ENCODE measurements around the gene HDHD3.

Gene HDHD3

GRCh38 chr9:113345190-113345589 lies 31.6 kb downstream of the HDHD3 start:
- Histone ChIP-seq H3K27me3 (ENCODE audit: low read depth, low read length) (no peaks in the 10 kb centered on the region), H3K4me3 (ENCODE audit: low read depth in 1 of 2, low read length in 2 of 2) (no peak overlapping the region), H3K36me3 (ENCODE audit: control insufficient read depth in 1 of 2, insufficient read depth in 2 of 2, low read length in 2 of 2) (no peaks in the 10 kb centered on the region), H3K27ac (ENCODE audit: low read length) (no peak overlapping the region), H3K9me3 (ENCODE audit: control insufficient read depth in 1 of 2, low read length in 2 of 2) (no peaks in the 10 kb centered on the region), H3K4me1 (ENCODE audit: control insufficient read depth in 1 of 2, insufficient read depth in 2 of 2, low read length in 2 of 2) (peaks cover 0 to 24% of the 10 kb centered on the region in 2 donors)

- Histone ChIP-seq H3K4me1 (ENCODE audit: control insufficient read depth in 1 of 2, insufficient read depth in 2 of 2, low read length in 2 of 2) (peaks cover 0 to 23% of the 10 kb centered on the region in 2 donors), H3K27me3 (ENCODE audit: low read depth, low read length) (no peaks in the 10 kb centered on the region), H3K36me3 (ENCODE audit: control insufficient read depth in 1 of 2, insufficient read depth in 2 of 2, low read length in 2 of 2) (no peaks in the 10 kb centered on the region), H3K27ac (ENCODE audit: low read length) (no peak overlapping the region), H3K9me3 (ENCODE audit: control insufficient read depth in 1 of 2, low read length in 2 of 2) (no peaks in the 10 kb centered on the region), H3K4me3 (ENCODE audit: low read depth in 1 of 2, low read length in 2 of 2) (no peak overlapping the region)
Observed at GRCh38 chr9:113343732-113344231, 33.0 kb downstream of the HDHD3 start.

GRCh38 chr9:113341712-113342410 lies 34.9 kb downstream of the HDHD3 start:
- Histone ChIP-seq H3K36me3 (ENCODE audit: control insufficient read depth in 1 of 2, insufficient read depth in 2 of 2, low read length in 2 of 2) (no peaks in the 10 kb centered on the region), H3K4me1 (ENCODE audit: control insufficient read depth in 1 of 2, insufficient read depth in 2 of 2, low read length in 2 of 2) (peaks cover 0 to 25% of the 10 kb centered on the region in 2 donors), H3K4me3 (ENCODE audit: low read depth in 1 of 2, low read length in 2 of 2) (no peak overlapping the region), H3K27me3 (ENCODE audit: low read depth, low read length) (no peaks in the 10 kb centered on the region), H3K27ac (ENCODE audit: low read length) (no peak overlapping the region), H3K9me3 (ENCODE audit: control insufficient read depth in 1 of 2, low read length in 2 of 2) (no peaks in the 10 kb centered on the region)

GRCh38 chr9:113340011-113340699 lies 36.6 kb downstream of the HDHD3 start, which contains the start of gene WDR31:
Gene WDR31, minus strand, starts transcription at chr9:113340275. Its CDS starts 8,253 bp downstream, at chr9:113332022.
- Histone ChIP-seq H3K9me3 (ENCODE audit: control insufficient read depth in 1 of 2, low read length in 2 of 2) (no peaks in the 10 kb centered on the region), H3K36me3 (ENCODE audit: control insufficient read depth in 1 of 2, insufficient read depth in 2 of 2, low read length in 2 of 2) (no peaks in the 10 kb centered on the region), H3K4me1 (ENCODE audit: control insufficient read depth in 1 of 2, insufficient read depth in 2 of 2, low read length in 2 of 2) (peaks cover 0 to 25% of the 10 kb centered on the region in 2 donors), H3K27ac (ENCODE audit: low read length) (peak within 1 kb of the TSS; percentile 81), H3K4me3 (ENCODE audit: low read depth in 1 of 2, low read length in 2 of 2) (peak within 1 kb of the TSS; percentile 79 to 84), H3K27me3 (ENCODE audit: low read depth, low read length) (no peaks in the 10 kb centered on the region)

- no peak overlapping the region for H3K27ac ChIP-seq (ENCODE audit: low read length)
- no peaks in the 10 kb centered on the region for H3K27me3 ChIP-seq (ENCODE audit: low read depth, low read length)
- H3K4me3 ChIP-seq (ENCODE audit: low read depth in 1 of 2, low read length in 2 of 2): no peak overlapping the region
- no peaks in the 10 kb centered on the region for H3K9me3 ChIP-seq (ENCODE audit: control insufficient read depth in 1 of 2, low read length in 2 of 2)
- H3K36me3 ChIP-seq (ENCODE audit: control insufficient read depth in 1 of 2, insufficient read depth in 2 of 2, low read length in 2 of 2): no peaks in the 10 kb centered on the region
- peaks cover 0 to 14% of the 10 kb centered on the region in 2 donors for H3K4me1 ChIP-seq (ENCODE audit: control insufficient read depth in 1 of 2, insufficient read depth in 2 of 2, low read length in 2 of 2)
Observed at GRCh38 chr9:113337714-113338113, 39.1 kb downstream of the HDHD3 start.

- H3K27me3 ChIP-seq (ENCODE audit: low read depth, low read length): no peaks in the 10 kb centered on the region
- no peak overlapping the region for H3K4me3 ChIP-seq (ENCODE audit: low read depth in 1 of 2, low read length in 2 of 2)
- no peaks in the 10 kb centered on the region for H3K4me1 ChIP-seq (ENCODE audit: control insufficient read depth in 1 of 2, insufficient read depth in 2 of 2, low read length in 2 of 2)
- peaks cover 5 to 15% of the 10 kb centered on the region in 2 donors for H3K36me3 ChIP-seq (ENCODE audit: control insufficient read depth in 1 of 2, insufficient read depth in 2 of 2, low read length in 2 of 2)
- no peak overlapping the region for H3K27ac ChIP-seq (ENCODE audit: low read length)
- no peaks in the 10 kb centered on the region for H3K9me3 ChIP-seq (ENCODE audit: control insufficient read depth in 1 of 2, low read length in 2 of 2)
Observed at GRCh38 chr9:113331780-113332179, 45.0 kb downstream of the HDHD3 start.

GRCh38 chr9:113328045-113328782 lies 48.6 kb downstream of the HDHD3 start:
- Histone ChIP-seq H3K27me3 (ENCODE audit: low read depth, low read length) (no peaks in the 10 kb centered on the region), H3K9me3 (ENCODE audit: control insufficient read depth in 1 of 2, low read length in 2 of 2) (no peaks in the 10 kb centered on the region), H3K4me3 (ENCODE audit: low read depth in 1 of 2, low read length in 2 of 2) (no peak overlapping the region), H3K36me3 (ENCODE audit: control insufficient read depth in 1 of 2, insufficient read depth in 2 of 2, low read length in 2 of 2) (peaks cover 5 to 15% of the 10 kb centered on the region in 2 donors), H3K4me1 (ENCODE audit: control insufficient read depth in 1 of 2, insufficient read depth in 2 of 2, low read length in 2 of 2) (no peaks in the 10 kb centered on the region), H3K27ac (ENCODE audit: low read length) (no peak overlapping the region)

- no peaks in the 10 kb centered on the region for H3K9me3 ChIP-seq (ENCODE audit: control insufficient read depth in 1 of 2, low read length in 2 of 2)
- H3K4me1 ChIP-seq (ENCODE audit: control insufficient read depth in 1 of 2, insufficient read depth in 2 of 2, low read length in 2 of 2): no peaks in the 10 kb centered on the region
Observed at GRCh38 chr9:113326230-113326629, 50.6 kb downstream of the HDHD3 start.

More at GRCh38 chr9:113326230-113326629, 50.6 kb downstream of the HDHD3 start:
- Histone ChIP-seq H3K27me3 (ENCODE audit: low read depth, low read length) (no peaks in the 10 kb centered on the region), H3K36me3 (ENCODE audit: control insufficient read depth in 1 of 2, insufficient read depth in 2 of 2, low read length in 2 of 2) (peaks cover 5 to 13% of the 10 kb centered on the region in 2 donors), H3K4me3 (ENCODE audit: low read depth in 1 of 2, low read length in 2 of 2) (no peak overlapping the region), H3K27ac (ENCODE audit: low read length) (no peak overlapping the region)
